Fibroblast of peridontal ligament (primary cell): Measurements from ENCODE around the gene SDK2.

Experiments
- DNase-seq: peaks from one replicate; pipeline ENCODE4 v3.0.0-alpha.2; 2010; ENCODE audit errors: extremely low read depth

The SDK2 gene

DNA sequence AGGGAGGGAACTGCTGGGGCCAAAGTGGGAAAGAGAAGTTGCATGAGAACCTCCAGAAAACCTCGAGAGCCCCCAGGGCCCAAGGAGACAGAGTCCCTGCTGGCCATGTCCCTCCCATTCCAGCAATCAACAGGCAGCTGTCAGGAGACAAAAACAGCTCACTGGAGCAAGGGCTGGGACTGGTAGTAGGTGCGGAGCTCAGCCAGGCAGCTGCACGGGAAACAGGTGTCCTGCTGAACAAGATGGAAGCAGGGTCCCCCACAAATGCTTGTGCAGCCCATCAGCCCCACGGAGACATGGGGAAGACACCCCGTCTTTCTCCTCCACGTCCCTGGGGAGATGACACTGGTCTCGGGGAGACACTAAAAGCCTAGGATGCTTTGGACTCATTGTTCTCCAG, 34.5 kb downstream of the SDK2 start:
- DNase-seq, result no peak

DNA sequence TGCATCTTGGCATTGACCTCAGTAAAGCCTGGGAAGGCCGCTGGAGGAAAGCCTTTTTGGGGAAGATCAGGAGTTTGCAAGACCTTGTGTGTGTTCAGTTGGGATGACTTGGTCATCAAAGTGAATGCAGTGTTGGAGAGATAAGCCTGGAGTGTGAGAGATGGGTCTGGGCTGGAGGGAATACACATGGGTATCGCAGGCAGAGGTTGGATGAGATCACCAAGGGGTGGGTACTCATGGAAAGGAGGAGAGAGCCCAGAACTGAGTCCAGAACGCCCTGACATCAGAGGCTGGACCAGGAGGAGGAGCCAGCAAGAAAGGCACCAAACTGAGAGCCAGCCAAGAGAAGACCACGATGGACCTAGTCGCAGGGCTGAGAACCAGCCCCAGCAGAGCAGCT, 35.2 kb downstream of the SDK2 start:
- no peak for DNase-seq

DNA sequence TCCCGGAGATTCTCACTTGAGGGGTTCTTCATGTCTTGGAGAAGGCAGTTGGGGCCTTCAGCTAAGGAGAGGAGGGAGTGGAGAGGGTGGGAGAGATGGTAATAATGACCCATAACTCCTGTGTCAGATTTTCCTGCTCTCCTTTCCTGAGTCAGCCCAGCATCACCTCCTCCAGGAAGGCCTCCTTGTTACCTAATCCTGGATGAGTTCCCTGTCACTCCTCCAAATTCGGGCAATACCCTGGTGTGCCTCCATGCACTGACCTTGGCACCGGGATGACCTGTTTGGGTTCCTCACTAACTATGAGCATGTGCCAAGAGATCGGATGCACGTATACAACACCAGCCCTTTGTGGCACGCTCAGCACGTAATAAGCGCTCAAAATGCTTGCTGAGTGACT, 38.8 kb downstream of the SDK2 start:
- no peak for DNase-seq

DNA sequence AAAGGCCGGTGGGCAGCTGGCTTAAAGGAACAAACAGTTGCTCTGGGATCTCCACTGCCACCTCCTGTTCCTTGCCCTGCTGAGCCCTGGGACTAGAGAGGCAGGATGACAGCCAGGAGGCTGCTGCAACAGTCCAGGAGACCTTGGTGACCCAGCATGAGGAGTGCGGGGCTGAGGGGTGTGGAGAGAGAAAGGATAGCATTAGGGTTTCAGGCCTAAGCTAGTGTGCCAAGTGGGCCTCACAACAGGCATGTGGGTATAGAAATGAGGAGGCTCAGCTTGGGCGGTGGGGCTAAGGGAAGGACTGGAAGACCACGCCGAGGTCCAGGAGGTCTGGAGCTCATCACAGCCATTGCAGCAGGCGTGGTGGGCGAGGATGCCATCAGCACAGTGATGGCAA, 39.8 kb downstream of the SDK2 start:
- DNase-seq, result no peak

DNA sequence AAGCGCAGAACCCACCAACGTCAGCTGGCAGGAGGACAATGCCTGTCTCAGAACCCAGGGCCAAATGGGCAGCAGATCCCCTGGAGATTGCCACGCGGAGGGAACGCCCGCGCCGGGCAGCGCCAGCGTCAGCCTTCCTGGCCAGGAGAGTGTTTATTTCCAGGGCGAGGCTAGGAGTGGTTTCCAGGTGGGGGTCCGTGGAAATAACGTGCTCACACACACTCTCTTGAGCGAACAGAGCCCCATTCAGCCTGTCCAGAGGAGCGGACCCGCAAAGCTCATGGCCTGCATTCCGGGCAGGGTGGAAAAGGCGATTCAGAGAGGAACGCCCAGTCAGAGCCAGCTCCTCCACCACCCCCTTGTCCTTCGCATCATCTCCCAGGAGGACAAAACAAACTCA, 40.3 kb downstream of the SDK2 start:
- DNase-seq, result no peak

DNA sequence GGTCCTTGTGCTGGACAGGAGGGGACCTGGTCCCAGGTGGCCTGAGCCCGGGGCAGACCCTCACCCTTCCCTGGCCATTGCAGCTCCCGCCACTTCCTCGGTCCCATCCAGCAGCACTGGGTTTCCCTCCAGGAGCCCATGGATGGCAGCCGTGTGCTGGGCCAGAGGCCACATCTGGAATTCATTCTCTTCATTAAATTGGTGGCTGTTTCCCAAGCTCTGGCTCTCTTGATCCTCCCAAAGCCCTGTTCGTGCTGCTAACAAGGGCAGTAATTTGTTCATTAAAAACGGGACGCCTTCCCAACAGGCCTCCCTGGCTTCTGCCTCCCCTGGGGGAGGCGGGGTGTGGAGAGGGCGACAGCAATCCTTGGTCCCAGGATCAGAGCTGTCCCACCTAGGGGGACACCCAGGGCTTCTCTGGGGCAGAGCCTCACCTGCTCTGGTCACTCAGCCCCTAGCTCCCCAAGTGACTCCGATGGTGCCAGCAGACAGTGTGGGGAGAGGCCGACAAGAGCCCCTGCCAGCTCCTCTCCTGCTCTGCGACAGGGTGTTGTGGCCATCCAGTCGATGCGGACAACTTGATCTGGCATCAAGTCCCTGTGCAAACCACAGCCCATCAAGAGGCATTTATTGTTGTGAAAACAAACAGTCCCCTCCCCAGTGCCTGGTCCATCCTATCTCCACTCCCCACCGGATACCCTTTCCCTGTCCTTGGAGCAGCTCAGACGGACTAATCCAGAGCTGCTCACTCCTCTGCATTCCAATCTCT, 44.0 kb downstream of the SDK2 start:
- DNase-seq, result no peak

DNA sequence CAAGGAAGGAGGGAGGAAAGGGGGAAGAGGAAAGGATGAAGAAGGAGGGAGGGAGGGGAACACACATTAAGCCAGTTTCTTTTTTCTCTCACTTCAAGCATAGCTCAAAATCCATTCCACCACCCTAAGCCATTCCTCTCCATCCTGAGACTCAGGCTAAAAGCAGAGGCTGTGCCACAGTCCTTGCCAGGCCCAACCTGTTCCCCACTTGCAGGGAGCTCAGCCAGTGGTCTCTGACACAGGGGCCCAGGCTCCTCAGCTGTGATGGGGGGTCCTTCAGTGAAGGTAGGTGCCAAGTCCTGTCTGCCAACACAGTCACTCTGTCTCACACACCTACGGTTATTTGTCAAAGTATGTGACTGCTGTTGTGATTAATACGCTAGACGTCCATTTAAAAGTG, 44.6 kb downstream of the SDK2 start:
- DNase-seq, result no peak

DNA sequence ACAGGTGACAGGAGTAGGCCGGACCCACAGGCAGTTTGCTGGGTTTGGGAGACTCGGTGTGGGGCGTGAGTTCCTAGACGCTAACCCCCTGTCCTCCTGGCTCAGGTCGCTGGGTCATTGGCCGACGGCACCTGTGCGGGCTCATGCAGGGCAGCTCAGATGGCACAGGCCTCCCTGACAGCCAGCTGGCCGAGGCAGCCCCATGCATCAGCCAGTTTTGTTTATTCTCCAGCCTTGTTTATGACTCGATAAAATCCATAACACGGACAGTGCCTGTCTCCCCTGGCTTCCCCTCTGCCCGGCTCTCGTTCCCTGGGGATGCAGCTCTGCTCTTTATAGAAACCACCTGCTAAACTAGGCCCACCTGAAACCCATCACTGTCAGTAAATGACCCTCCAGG, 46.0 kb downstream of the SDK2 start:
- no peak for DNase-seq

DNA sequence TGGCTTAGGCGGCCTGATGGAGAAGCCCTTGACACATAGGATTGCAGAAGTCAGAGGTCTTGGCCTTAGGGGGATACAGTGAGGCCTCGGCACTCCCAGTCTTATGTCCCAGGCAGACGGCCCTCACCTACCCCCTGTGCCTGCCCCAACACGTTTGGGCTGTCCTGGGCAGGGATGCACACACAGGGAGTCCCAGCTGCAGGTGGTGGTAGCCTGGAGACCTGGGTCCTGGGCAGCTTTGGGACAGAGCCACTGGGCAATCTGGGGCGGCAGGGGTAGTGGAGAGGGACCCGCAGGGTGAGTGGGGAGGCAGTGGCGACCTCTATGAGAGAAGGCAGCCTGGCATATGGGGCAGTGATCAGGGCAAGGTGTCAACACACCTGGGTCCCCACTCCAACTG, 48.3 kb downstream of the SDK2 start:
- DNase-seq, result no peak

DNA sequence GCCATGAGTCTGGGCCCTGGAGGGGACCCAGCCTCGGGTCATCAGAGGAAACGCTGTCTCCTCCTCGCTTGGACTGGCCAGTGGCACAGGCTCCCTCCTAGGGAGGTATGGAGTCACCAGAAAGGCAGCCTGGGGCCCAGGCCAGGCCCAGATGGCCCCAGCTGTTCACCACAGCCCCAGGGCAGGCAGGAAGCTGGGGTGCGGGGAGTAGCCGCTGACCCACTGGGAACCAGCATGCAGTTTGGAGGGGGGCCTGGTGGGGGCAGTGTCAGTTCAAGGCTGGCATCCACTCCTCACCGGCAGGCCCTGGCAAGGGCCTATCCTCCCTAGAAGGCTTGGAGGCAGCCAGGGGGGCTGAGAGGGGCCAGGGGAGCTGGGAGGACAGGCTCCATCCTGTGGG, 48.8 kb downstream of the SDK2 start:
- DNase-seq, result no peak

DNA sequence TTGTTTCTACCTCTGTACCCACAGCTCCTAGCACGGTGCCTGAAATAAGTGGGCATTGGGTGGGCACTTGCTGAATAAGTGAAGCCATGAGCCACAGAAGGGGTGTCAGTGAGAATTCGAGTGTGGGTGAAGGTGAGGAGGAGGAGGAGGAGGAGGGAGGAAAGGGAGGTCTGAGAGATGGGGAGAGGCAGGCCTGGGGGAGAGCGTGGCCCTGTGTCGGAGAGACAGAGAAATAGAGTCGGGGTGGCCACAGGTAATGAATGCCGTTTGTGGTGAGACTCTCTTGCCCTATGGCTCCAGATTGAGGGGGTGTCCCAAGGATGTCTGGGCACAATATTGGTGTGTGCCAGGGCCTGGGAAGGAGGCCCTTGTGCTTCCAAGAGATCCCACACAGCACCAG, 49.2 kb downstream of the SDK2 start:
- no peak for DNase-seq

DNA sequence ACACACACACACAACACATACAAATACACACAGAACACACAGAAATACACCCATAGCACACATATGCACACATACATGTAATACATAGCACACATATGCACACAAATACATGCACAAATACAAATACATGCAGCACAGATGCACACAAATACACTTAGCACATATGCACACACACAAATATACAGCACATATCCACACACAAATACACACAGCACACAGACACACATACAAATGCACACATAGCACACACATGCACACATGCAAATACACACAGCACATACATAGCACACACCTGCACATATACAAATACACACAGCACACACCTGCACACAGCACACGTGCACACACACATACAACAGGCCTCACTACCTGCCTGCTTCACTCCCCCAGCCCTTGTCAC, 49.6 kb downstream of the SDK2 start:
- no peak for DNase-seq

DNA sequence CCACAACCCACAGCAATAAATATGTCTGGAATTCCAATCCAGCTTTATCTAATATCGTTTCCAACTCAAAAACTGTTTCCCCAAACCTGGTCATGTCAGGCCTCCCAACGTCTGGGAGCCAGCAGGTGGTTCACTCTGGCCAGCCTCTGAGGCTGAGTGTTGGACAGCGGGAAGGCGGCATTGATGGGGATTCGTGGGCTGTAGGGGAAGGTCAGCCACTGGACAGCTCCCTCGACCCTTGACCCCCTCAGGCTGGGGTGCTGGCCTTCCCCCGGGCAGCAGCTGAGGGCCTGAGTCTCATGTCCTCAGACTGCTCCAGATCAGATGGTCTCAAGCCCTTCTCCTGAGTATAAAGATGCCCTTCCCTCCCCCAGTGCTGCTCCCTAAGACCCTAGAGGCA, 50.2 kb downstream of the SDK2 start:
- DNase-seq, result no peak

DNA sequence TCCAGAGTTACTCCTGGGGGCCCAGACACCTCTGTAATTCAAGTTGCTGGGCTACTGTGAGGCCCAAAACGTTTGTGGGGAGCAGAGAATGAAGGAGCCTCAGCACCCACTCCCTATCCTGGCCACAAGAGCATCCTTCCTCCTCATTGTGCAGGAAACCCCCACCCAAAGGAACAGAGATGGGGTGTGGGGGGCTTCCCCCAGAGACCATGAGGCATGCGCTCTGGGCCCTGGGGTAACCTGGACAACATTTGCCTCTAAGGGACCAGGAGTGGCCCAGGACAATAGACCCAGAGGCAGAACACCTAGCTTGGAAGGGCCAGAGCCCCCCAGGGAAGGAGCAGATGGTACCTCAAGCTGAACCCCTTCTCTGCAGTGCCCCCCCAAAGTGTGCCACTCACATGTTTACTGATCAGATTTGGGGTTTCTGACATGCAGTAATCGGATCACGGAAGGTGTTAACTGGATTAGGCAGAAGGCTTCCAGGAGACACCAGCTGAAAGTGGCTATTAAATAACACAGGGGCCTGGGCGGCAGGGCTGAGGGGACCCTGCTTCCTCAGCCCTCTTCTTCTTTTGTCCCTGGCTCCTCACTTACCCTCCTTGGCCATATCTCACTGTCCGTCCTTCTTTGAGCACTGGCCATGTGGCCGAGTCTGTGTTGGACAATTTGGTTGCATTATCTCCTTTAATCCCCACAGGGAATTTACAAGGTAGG, 50.8 kb downstream of the SDK2 start:
- no peak for DNase-seq

DNA sequence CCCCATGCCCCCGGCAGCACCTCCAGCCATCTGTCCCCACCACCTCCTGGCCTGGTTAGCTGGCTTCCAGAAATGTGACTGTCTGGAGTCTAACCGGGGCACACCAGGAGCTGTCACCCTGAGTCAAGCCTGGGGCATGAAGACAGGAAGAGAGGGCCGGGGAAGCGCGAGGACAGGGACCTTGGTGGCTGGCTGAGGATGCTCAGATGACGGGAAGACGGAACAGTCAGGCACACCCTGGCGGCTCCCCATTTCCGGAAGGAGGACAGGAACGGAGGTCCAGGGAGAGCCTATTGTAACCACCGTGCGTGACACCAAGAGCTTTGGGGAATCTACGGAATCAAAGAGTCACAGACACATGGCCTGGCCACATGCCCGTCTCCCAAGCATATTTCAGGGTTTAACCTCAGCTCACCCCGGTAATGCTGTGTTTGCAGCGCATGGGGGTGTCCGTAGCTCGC, 51.7 kb downstream of the SDK2 start:
- DNase-seq, result no peak

DNA sequence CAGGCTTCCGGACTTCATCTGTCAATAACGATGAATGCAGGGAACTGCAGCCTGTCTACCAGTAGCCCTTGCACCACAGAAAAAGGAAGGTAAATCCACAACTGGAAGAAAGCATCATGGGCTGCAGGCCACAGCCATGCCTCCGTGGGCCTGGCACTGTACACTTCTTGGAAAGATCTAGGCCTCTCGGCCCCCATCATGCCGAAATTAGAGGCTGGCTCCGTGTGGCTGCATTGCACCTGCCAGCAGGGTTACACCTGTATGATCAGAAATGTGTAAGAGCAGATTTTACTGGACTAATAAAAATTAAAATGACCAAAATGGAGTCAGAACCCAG, 52.2 kb downstream of the SDK2 start:
- no peak for DNase-seq

DNA sequence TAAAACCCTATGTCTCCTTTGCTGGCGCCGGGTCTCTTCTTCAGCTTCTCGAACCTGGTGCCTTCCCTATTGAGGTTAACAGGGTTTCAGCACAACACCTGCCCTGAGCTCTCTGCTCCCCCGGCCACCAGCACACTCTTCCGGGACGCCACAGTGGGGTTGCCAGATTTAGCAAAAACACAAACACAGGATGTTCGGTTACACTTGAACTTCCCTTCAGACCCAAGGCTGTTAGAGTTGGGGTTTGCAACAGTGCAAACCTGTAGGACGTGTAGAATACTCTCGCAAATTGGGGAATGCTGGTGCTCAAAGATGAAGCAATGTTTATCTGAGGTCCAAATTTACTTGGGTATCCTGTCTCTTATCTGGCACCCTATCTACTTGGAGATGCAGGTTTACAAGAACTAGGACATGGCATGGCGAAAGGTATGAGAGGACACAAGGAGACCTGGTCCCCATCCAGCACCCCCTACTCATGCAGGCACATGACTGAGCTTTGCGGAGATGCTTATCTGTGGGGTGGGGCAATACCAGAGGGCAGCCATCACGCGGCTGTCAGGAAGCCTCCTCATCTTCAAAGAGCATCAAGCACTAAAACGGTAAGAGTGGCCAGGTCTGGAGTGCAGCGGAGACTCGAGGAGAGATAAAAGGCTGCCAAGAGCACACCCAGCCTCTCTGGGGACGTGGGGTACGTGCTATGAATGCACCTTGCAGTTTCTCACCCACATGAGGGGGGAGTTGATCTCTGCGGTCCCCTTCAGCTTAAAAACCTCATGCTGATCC, 52.8 kb downstream of the SDK2 start:
- no peak for DNase-seq

DNA sequence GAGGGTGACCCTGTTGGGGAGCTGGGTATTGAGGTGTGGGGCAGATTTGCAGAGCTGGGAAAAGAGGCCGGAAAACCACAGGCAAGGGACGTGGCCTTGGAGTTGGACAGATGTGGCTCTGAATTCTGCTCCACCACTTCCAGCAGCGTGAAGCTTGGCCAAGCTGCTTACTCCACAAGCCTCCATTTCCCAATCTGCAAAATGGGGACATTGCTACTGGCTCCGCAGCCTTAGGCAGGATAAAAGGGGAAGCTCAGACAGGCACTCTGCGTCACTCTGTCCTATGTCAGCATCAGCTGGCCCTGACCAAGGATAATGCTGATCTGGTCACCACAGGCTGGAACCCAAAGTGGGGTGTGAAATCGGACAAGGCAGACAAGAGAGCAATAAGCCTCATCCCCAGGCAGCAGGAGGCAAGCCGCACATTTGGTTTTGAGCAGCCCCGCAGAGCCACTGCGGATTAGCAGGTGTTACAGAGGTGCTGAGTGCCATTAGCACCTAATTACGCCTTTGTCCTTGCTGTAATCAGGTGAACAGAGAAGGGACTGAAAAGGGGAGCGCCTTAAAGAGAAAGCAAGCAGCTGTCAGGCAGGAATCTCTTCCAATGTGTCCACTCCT, 54.8 kb downstream of the SDK2 start:
- DNase-seq, result no peak

DNA sequence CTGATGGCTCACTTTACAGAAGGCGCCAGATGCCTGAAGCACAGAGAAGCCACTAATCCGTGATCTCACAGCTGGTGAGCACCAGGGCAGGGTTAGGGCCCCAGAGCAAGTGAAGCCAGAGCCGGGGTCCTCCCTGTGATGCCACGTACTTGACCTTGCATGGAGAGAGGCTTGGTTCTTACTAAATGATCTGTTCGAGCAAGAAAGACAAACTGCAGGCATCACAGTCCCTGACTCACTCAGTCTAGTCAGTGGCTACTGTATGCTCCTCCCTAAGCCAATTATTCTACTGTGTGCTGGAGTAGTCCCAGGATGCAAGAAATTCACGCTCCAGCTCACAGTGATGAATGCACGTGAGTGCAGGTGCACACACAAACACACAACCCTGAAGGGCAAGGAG, 55.4 kb downstream of the SDK2 start:
- no peak for DNase-seq

DNA sequence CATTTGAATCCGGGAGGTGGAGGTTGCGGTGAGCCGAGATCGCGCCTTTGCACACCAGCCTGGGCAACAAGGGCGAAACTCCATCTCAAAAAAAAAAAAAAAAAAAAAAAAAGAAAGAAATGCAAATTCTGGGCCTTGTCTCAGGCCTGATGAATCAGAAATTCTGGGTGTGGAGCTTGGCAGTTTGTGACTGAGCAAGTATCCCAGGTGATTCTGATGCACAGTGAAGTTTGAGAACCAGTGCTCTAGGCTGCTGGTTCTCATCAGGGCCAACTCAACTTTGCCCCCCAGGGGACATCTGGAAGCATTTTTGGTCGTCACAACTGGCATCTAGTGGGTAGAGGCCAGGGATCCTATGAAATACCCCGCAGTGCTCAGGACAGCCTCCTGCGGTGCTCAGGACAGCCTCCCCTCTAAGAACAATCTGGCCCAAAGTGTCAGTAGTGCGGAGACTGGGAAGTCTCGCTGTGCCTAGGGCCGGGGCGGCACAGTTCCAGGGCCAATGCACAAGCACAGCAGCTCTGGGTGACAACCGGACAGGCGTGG, 55.9 kb downstream of the SDK2 start:
- DNase-seq, result no peak

DNA sequence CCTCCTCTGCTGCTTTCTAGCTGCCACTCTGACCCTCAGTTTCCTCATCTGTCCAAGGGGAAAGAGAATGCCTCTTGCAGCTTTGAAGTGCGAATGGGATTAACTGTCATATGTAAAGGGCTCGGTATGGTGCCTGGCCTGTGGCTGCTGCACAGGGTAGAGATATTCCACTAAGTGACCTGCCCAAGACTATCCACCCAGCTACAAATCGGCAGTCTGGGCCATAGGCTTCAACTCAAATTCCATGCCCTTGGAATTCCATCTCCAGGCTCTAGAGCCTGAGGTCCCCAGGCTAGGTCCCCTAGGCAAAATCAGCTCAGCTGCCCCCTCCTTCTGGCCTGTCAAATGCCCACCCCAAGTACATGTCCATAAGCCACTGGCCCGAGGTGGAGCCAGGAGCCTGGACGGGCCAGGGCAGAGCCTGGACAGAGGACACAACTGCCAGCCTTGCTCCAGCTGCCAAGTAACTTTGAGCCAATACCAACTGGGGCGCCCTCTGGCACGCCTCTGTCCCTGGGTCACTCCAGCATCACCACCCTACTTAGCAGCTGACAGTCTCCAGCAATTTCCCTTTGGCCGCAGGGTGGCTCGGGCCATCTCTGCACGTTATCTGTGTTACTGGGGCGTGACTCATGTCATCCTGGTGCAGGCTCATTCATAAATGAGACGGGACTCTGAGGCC, 57.2 kb downstream of the SDK2 start:
- DNase-seq, result no peak
